SK-N-MC (cell line): ENCODE measurements around the gene WIF1.

ENCODE experiments used
- DNase-seq: peaks from one replicate; pipeline ENCODE4 v3.0.0-alpha.2; 2011; ENCODE audit warnings: low read depth, low spot score
- H3K27ac ChIP-seq: fragments of 200-600 bp; sonication (generic); 2 replicates; pipeline ENCODE4 v1.5.1; 2016; ENCODE audit warnings: mixed run types
- H3K36me3 ChIP-seq: fragments of 200-600 bp; sonication (generic); 2 replicates; pipeline ENCODE4 v1.6.1; 2017; ENCODE audit warnings: antibody characterized with exemption, low read length, mixed read lengths; ENCODE audit not compliant: insufficient read depth
- H3K4me3 ChIP-seq: fragments of 200-600 bp; sonication (generic); 2 replicates; pipeline ENCODE4 v1.5.1; 2016
- H3K9ac ChIP-seq: fragments of 200-600 bp; sonication (generic); 2 replicates; pipeline ENCODE4 v1.8.0; 2017; ENCODE audit warnings: mixed run types, mixed read lengths; ENCODE audit not compliant: insufficient read length
- H3K9me3 ChIP-seq: fragments of 200-600 bp; sonication (generic); 2 replicates; pipeline ENCODE4 v1.6.1; 2017; ENCODE audit warnings: low read depth, mild to moderate bottlenecking, antibody characterized with exemption, low read length, moderate library complexity, mixed read lengths
- EZH2 ChIP-seq: fragments of 200-600 bp; sonication (generic); IDR thresholded peaks from one replicate; pipeline ENCODE4 v1.6.1; 2017; ENCODE audit warnings: antibody characterized with exemption
- FOXP2 ChIP-seq: optimal IDR thresholded peaks from 2 replicates; pipeline ENCODE3; 2011; ENCODE audit warnings: mild to moderate bottlenecking, moderate library complexity; ENCODE audit not compliant: insufficient read depth; ENCODE audit errors: extremely low read length, control extremely low read depth
- POLR2AphosphoS5 ChIP-seq: IDR thresholded peaks from 2 replicates; pipeline ENCODE4 v1.6.1; 2012; ENCODE audit warnings: mild to moderate bottlenecking, low read depth, low read length, borderline replicate concordance

Gene WIF1, protein sequence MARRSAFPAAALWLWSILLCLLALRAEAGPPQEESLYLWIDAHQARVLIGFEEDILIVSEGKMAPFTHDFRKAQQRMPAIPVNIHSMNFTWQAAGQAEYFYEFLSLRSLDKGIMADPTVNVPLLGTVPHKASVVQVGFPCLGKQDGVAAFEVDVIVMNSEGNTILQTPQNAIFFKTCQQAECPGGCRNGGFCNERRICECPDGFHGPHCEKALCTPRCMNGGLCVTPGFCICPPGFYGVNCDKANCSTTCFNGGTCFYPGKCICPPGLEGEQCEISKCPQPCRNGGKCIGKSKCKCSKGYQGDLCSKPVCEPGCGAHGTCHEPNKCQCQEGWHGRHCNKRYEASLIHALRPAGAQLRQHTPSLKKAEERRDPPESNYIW

DNA sequence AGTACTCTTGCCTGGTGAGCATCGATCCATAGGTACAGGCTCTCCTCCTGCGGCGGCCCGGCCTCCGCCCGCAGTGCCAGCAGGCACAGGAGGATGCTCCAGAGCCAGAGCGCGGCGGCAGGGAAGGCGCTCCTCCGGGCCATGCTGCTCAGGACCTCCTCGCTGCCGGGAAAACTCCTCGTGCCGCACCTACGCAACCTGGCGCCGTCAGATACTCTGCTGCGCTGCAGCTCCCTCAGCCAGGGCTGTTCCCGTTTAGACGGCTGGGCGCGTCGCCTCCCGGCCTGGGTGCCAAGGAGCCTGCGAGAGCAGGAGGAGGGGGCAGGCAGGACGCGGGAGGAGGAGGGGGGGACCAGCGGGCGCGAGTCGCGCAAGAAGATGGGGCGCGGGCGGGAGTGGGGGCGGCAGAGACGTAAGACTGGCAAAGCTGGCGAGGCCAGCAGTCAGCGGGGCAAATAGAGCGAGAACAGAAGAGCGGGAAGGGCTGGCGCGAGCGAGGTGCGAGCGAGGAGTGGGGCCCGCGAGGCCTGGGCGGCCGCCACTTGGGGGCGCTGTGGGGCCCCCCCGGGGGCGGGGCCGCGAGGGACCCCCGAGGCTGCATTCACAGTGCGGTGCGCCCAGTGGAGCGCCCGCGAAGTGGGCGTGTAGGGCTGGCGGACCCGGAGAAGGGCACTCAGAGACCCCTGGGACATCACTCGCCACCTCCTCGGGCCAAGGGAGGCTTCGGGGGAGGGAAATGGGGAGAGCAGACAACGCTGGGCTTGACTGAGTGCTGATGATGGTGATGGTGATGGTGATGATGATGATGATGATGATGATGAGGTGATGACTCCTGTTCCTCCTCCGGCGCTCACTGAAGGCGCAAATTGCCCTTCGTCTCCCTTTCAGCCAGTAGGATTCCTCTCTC lies at the start of gene WIF1:
Gene WIF1, minus strand, starts transcription at position 257 of the 907 bp plus-strand sequence. Its CDS starts 114 bp downstream, at position 143.
- no peaks in the 10 kb centered on the region for H3K36me3 ChIP-seq
- H3K4me3 ChIP-seq, result peak within 1 kb of the TSS; percentile 71
- TF ChIP-seq EZH2, result no peak
- no peak for TF ChIP-seq POLR2AphosphoS5
- TF ChIP-seq FOXP2, result no peak
- H3K9ac ChIP-seq, result no peak within 1 kb of the TSS
- no peaks in the 10 kb centered on the region for H3K9me3 ChIP-seq
- DNase-seq, result no peak
- no peak within 1 kb of the TSS for H3K27ac ChIP-seq

DNA sequence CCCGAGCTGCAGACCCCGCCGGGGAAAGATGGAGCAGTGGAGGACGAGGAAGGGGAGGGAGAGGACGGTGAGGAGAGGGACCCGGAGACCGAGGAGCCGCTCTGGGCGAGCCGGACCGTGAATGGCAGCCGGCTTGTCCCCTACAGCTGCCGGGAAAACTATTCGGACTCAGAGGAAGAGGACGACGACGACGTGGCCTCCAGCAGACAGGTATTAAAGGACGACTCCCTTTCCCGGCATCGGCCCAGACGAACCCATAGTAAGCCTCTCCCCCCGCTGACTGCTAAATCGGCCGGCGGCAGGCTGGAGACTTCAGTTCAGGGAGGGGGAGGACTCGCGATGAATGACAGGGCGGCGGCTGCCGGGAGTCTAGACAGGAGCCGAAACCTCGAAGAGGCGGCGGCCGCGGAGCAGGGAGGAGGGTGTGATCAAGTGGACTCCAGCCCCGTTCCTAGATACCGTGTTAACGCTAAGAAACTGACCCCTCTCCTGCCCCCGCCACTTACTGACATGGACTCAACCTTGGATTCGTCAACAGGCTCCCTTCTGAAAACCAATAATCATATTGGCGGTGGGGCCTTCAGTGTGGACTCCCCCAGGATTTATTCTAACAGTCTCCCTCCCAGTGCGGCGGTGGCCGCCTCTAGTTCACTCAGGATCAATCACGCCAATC lies 49.2 kb upstream of the WIF1 start:
- TF ChIP-seq FOXP2, result no peak
- TF ChIP-seq EZH2, result no peak
- no peak for TF ChIP-seq POLR2AphosphoS5
- Histone ChIP-seq H3K36me3 (peaks cover 16% of the 10 kb centered on the region), H3K27ac (no peak overlapping the region), H3K9me3 (no peaks in the 10 kb centered on the region), H3K4me3 (peak overlapping the region; percentile 100), H3K9ac (peak overlapping the region; percentile 98)
- DNase-seq, result no peak

DNA sequence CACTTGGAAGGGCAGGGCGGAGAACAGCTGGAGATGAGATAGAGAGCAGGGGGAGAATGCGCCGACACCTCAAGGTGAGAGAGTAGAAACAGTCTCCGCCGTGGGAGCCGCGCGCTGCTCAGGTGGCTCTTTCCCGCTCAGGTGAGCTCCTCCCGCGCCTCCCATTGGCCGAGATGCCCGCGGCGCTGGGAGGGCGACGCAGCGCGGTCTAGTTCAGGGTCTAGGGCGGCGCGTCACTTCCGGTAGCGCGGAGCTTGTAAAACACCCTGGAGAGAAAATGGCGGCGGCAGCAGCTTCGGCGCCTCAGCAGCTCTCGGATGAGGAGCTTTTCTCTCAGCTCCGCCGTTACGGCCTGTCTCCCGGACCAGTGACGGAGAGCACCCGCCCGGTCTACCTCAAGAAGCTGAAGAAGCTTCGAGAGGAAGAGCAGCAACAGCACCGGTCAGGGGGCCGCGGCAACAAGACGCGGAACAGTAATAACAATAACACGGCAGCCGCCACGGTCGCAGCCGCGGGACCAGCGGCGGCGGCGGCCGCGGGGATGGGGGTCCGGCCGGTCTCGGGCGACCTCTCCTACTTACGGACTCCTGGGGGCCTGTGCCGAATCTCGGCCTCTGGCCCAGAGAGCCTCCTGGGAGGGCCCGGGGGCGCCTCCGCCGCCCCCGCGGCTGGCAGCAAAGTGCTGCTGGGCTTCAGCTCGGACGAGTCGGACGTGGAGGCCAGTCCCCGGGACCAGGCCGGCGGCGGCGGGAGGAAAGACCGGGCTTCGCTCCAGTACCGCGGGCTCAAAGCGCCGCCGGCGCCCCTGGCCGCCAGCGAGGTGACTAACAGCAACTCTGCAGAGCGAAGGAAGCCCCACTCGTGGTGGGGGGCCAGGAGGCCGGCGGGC lies 48.5 kb upstream of the WIF1 start, which contains the start of gene LEMD3:
Gene LEMD3, plus strand, starts transcription at position 264 of the 889 bp plus-strand sequence. Its CDS starts 14 bp downstream, at position 278.
- H3K4me3 ChIP-seq, result peak within 1 kb of the TSS; percentile 100
- H3K27ac ChIP-seq, result peak within 1 kb of the TSS; percentile 74
- TF ChIP-seq FOXP2 (peak; percentile 31), POLR2AphosphoS5 (peak; percentile 96), EZH2 (no peak)

DNA sequence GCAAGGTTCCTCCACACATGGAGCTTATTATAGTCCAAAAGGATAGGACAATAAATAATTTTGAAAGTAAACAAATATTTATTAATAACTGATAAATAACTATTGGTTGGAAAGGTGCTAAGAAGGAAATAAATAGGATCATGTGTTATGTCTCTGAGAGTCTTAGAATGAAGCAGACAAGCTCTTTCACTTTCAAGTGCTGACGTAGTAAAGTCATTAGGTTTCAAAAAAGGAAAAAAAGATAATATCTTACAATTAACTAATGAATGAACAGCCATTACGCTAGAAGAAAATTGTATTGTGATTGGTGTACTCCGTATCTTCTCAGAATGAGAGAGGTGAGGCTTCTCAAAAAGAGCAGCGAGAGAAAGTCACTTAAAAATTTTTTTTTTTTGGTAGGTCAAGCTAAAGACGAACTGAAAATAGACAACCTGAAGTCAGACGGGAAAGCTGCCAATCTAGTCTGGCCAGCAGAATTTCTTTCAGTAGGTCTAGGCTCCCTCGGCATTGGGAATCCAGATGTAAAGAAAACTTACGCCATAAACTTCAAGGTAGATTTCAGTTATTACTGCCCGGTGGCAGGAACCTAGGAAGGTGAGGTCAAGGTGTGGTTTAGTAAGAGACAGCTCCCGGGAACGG lies 47.7 kb upstream of the WIF1 start:
- H3K9ac ChIP-seq, result peak overlapping the region; percentile 98
- no peak for TF ChIP-seq FOXP2
- TF ChIP-seq POLR2AphosphoS5, result no peak
- TF ChIP-seq EZH2, result no peak
- no peak for DNase-seq
- peaks cover 6% of the 10 kb centered on the region; the same call in 1 of the 2 replicates for H3K36me3 ChIP-seq
- H3K4me3 ChIP-seq, result peak overlapping the region; percentile 100
- H3K27ac ChIP-seq, result no peak overlapping the region
- no peaks in the 10 kb centered on the region for H3K9me3 ChIP-seq

More for the DNA sequence above, 48.5 kb upstream of the WIF1 start, which contains the start of gene LEMD3:
- DNase-seq, result peak; percentile 44
- H3K36me3 ChIP-seq, result peaks cover 9% of the 10 kb centered on the region
- H3K9me3 ChIP-seq, result no peaks in the 10 kb centered on the region
- peak within 1 kb of the TSS; percentile 98 for H3K9ac ChIP-seq

DNA sequence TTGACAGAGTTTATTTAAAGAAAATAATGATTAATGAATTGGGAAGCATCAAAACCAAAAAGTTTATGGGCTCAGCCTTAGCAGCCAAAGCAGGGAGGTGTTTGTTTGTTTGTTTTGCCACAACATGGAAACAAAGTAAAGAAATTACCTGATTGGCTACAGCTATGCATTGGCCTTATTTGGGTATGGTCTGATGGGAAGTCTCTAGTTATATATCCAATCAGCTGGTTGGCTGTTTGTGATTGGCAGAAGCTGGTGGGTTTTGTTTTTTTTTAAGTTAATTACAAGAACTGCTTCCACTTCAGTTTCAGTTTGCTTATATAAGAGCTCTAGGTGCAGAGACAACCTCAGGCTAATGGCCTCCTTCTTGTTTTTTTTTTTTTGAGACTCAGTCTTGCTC lies 43.7 kb upstream of the WIF1 start:
- no peaks in the 10 kb centered on the region for H3K36me3 ChIP-seq
- no peaks in the 10 kb centered on the region for H3K9me3 ChIP-seq
- no peak for DNase-seq
- TF ChIP-seq EZH2, result no peak
- no peak for TF ChIP-seq FOXP2
- no peak for TF ChIP-seq POLR2AphosphoS5
- H3K9ac ChIP-seq, result no peak overlapping the region
- no peak overlapping the region for H3K27ac ChIP-seq
- H3K4me3 ChIP-seq, result no peak overlapping the region

DNA sequence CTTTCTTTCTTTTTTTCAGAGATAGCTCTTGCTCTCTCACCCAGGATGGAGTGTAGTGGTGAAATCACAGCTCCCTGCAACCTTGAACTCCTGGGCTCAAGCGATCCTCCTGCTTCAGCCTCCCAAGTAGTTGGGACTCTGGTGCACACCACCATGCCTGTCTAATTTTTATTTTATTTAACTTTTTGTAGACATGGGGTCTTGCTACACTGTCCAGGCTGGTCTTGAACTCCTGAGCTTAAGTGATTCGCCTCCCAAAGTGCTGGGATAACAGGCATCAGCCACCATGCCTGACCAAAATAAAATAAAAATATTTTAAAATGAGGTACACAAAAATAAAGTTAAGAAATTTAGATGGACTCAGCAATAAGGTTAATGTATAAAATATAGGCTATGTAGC lies 43.1 kb upstream of the WIF1 start:
- no peaks in the 10 kb centered on the region for H3K36me3 ChIP-seq
- no peak for DNase-seq
- TF ChIP-seq FOXP2 (no peak), POLR2AphosphoS5 (no peak), EZH2 (no peak)
- no peak overlapping the region for H3K27ac ChIP-seq
- no peak overlapping the region for H3K9ac ChIP-seq
- H3K9me3 ChIP-seq, result no peaks in the 10 kb centered on the region
- H3K4me3 ChIP-seq, result no peak overlapping the region

DNA sequence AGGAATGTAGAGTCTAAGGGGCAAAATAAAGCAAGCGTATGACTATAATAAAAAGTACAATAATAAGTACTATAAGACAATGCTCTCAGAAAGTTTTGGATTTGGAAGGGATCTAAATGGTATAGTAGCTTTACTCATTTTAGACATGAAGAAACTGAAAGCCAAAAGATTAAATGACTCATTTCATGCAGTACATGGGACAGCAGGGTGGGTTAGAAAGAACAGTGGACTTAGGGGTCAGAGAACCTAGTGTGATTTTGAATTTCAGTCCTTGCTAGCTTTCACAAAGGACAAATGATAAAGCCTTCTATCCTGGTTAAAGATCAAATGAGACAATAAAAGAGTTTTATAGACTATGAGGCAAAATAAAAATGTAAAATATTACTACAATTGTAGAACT lies 41.5 kb upstream of the WIF1 start:
- no peak overlapping the region for H3K4me3 ChIP-seq

More for the DNA sequence above, 41.5 kb upstream of the WIF1 start:
- no peak overlapping the region for H3K27ac ChIP-seq
- no peaks in the 10 kb centered on the region for H3K9me3 ChIP-seq
- TF ChIP-seq EZH2 (no peak), POLR2AphosphoS5 (no peak), FOXP2 (no peak)
- H3K36me3 ChIP-seq, result no peaks in the 10 kb centered on the region
- no peak overlapping the region for H3K9ac ChIP-seq
- no peak for DNase-seq
